ENCODE measurements around the gene MDFI. TPM values are rescaled to one million over a fixed set of nuclear protein-coding genes. Genes with fewer than 3 reads are reported as not detected.

The MDFI gene
- polyA plus RNA-seq, 1 experiment, result not detected

DNA sequence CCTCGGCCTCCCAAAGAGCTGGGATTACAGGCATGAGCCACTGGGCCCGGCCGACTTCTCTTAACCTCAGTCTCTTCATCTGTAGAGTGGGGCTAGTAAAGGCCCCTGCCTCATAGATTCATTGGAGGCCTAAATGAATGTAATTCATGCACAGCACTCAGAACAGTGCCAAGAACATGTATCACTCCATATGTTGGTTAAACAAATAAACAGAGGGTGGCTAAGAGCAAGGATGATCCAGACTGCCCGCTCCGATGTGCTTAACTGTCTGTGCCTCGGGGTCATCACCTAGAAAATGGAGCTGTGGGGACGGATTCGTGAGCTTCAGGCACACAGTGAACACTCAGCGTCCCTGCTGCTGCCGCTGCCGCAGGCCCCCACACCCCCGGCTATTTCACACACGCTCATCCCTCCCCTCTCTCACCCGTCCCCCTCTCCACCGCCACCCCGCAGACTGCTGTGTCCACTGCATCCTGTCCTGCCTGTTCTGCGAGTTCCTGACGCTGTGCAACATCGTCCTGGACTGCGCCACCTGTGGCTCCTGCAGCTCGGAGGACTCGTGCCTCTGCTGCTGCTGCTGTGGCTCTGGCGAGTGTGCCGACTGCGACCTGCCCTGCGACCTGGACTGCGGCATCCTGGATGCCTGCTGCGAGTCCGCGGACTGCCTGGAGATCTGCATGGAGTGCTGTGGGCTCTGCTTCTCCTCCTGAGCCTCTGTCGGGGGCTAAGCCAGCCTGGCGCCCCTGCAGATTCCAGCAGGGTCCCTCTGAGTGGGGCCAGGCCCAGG is 14.8 kb downstream of the MDFI start:
- Histone ChIP-seq H3K36me3 (ENCODE audit: control insufficient read depth, insufficient read depth, low read length) (no peaks in the 10 kb centered on the region), H3K27me3 (ENCODE audit: control insufficient read depth, insufficient read depth, low read length) (peaks cover 15% of the 10 kb centered on the region), H3K4me3 (ENCODE audit: low read depth, low read length) (no peak overlapping the region)
- ChIA-PET CTCF (no interaction called here), POLR2A (no interaction called here)
- no peak for DNase-seq (ENCODE audit: low read depth)
- no peak for TF ChIP-seq CTCF (IDR thresholded peaks at IDR 0.05; ENCODE audit: insufficient read depth, low read depth, low read length)

DNA sequence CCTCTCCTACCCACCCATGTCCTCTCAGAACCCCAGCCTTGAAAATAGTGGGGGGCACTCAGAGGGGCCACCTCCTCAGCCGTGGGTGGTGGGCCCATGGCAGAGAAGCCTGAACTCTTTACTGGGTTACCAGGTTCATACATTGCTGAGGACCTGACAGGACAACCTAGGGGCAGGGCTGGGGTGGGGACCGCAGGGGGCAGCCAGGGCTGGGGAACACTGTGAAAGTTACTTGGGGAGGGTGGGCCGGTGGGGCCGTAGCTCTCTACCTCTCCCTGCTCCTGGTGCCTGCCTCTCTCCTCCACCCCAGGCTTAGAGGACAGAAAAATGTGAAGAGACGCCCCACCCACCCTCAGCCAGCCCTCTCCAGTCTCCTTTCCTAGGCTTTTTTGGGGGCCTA is 15.4 kb downstream of the MDFI start:
- Histone ChIP-seq H3K36me3 (ENCODE audit: control insufficient read depth, insufficient read depth, low read length) (no peaks in the 10 kb centered on the region), H3K4me3 (ENCODE audit: low read depth, low read length) (no peak overlapping the region), H3K27me3 (ENCODE audit: control insufficient read depth, insufficient read depth, low read length) (peaks cover 17% of the 10 kb centered on the region)
- ChIA-PET CTCF (no interaction called here), POLR2A (no interaction called here)
- DNase-seq (ENCODE audit: low read depth), result no peak
- TF ChIP-seq CTCF (IDR thresholded peaks at IDR 0.05; ENCODE audit: insufficient read depth, low read depth, low read length), result no peak

DNA sequence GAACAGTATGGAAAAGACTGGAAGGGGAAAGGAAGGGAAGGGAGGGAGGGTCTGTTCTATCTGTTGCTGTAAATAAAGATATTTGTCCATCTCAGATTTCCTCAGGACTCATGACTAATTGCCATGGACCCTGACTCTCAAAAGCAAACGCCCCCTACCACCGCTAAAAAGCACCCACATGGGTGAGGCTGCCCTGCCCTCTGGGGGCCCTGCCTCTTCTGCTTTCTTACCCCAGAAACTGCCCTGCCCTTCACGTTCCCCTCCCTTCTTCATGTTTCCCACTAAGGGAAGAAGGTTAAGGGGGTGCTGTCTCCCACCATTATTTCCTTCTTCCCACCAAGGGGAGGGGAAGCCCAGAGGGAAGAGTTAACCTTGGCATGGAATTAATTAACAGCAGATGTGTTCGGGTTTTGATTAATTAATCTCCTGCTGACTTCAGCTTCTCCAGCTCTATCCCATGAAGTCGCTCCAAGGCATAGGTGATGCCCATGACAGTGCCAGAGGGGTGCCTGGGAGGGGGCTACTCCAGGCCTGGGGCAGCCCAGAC is 16.0 kb downstream of the MDFI start:
- no peak for TF ChIP-seq CTCF (IDR thresholded peaks at IDR 0.05; ENCODE audit: insufficient read depth, low read depth, low read length)
- DNase-seq (ENCODE audit: low read depth), result no peak
- H3K27me3 ChIP-seq (ENCODE audit: control insufficient read depth, insufficient read depth, low read length), result peaks cover 17% of the 10 kb centered on the region
- ChIA-PET CTCF (interaction anchor here (0.6 kb wide), 1 partner anchor 51 kb away, joined by 3 read pairs; no protein-coding TSS in a partner anchor), POLR2A (no interaction called here)
- H3K4me3 ChIP-seq (ENCODE audit: low read depth, low read length), result no peak overlapping the region
- no peaks in the 10 kb centered on the region for H3K36me3 ChIP-seq (ENCODE audit: control insufficient read depth, insufficient read depth, low read length)

GRCh38 chr6:41654698-41655151 is 16.5 kb downstream of the MDFI start:
- CTCF ChIA-PET, result interaction anchor here (0.6 kb wide), 1 partner anchor 51 kb away, joined by 3 read pairs; no protein-coding TSS in a partner anchor
- POLR2A ChIA-PET, result no interaction called here
- no peaks in the 10 kb centered on the region for H3K36me3 ChIP-seq (ENCODE audit: control insufficient read depth, insufficient read depth, low read length)
- no peak for DNase-seq (ENCODE audit: low read depth)
- TF ChIP-seq CTCF (IDR thresholded peaks at IDR 0.05; ENCODE audit: insufficient read depth, low read depth, low read length), result no peak
- peaks cover 17% of the 10 kb centered on the region for H3K27me3 ChIP-seq (ENCODE audit: control insufficient read depth, insufficient read depth, low read length)
- no peak overlapping the region for H3K4me3 ChIP-seq (ENCODE audit: low read depth, low read length)

GRCh38 chr6:41655176-41655575 is 16.9 kb downstream of the MDFI start:
- ChIA-PET POLR2A (no interaction called here), CTCF (no interaction called here)

More at GRCh38 chr6:41655176-41655575, 16.9 kb downstream of the MDFI start:
- no peak for DNase-seq (ENCODE audit: low read depth)
- no peaks in the 10 kb centered on the region for H3K36me3 ChIP-seq (ENCODE audit: control insufficient read depth, insufficient read depth, low read length)
- no peak overlapping the region for H3K4me3 ChIP-seq (ENCODE audit: low read depth, low read length)
- peaks cover 17% of the 10 kb centered on the region for H3K27me3 ChIP-seq (ENCODE audit: control insufficient read depth, insufficient read depth, low read length)
- TF ChIP-seq CTCF (IDR thresholded peaks at IDR 0.05; ENCODE audit: insufficient read depth, low read depth, low read length), result no peak
